Nephron progenitor cell (in vitro differentiated cells): ENCODE data around the gene KIAA1328.
A peak's percentile ranks its signal among the peaks of the same experiment; 100 is the strongest.

Experiments
- DNase-seq: peaks from one replicate; pipeline ENCODE4 v3.0.0; 2021
- H3K27ac Mint-ChIP-seq: 2 replicates; pipeline ENCODE4 v1.8.0; 2021; ENCODE audit warnings: mild to moderate bottlenecking, moderate library complexity, mixed read lengths
- H3K27me3 Mint-ChIP-seq: 2 replicates; pipeline ENCODE4 v1.8.0; 2021; ENCODE audit warnings: mild to moderate bottlenecking, low read depth, mixed read lengths; ENCODE audit not compliant: poor library complexity
- H3K36me3 Mint-ChIP-seq: 2 replicates; pipeline ENCODE4 v1.8.0; 2021; ENCODE audit warnings: low read depth, mixed read lengths
- H3K4me1 Mint-ChIP-seq: 2 replicates; pipeline ENCODE4 v1.8.0; 2021; ENCODE audit warnings: mixed read lengths
- H3K4me3 Mint-ChIP-seq: 2 replicates; pipeline ENCODE4 v1.8.0; 2021; ENCODE audit warnings: mild to moderate bottlenecking, moderate library complexity, mixed read lengths
- H3K9me3 Mint-ChIP-seq: 2 replicates; pipeline ENCODE4 v1.8.0; 2021; ENCODE audit warnings: mild to moderate bottlenecking, moderate library complexity, mixed read lengths
- CTCF ChIP-seq: fragments of 200-600 bp; sonication (generic); IDR thresholded peaks from 2 replicates; pipeline ENCODE4 v1.5.0; 2021; ENCODE audit warnings: antibody characterized with exemption

KIAA1328 gene

GRCh38 chr18:37144921-37145320 is 316.0 kb downstream of the KIAA1328 start:
- Mint-ChIP-seq H3K9me3 (no peaks in the 10 kb centered on the region), H3K27ac (no peak overlapping the region), H3K36me3 (no peaks in the 10 kb centered on the region), H3K27me3 (no peaks in the 10 kb centered on the region), H3K4me1 (no peaks in the 10 kb centered on the region), H3K4me3 (no peak overlapping the region)
- no peak for DNase-seq
- TF ChIP-seq CTCF = no peak

GRCh38 chr18:37156330-37156942 is 327.5 kb downstream of the KIAA1328 start:
- no peak for TF ChIP-seq CTCF
- no peaks in the 10 kb centered on the region for H3K4me1 Mint-ChIP-seq
- H3K27me3 Mint-ChIP-seq = no peaks in the 10 kb centered on the region
- no peaks in the 10 kb centered on the region for H3K36me3 Mint-ChIP-seq
- no peaks in the 10 kb centered on the region for H3K9me3 Mint-ChIP-seq
- no peak overlapping the region for H3K27ac Mint-ChIP-seq
- no peak for DNase-seq
- H3K4me3 Mint-ChIP-seq = no peak overlapping the region

GRCh38 chr18:37160038-37160820 is 331.3 kb downstream of the KIAA1328 start:
- Mint-ChIP-seq H3K4me1 (peaks cover 12% of the 10 kb centered on the region), H3K27ac (no peak overlapping the region), H3K36me3 (peaks cover 4% of the 10 kb centered on the region), H3K27me3 (peaks cover 4% of the 10 kb centered on the region), H3K9me3 (no peaks in the 10 kb centered on the region), H3K4me3 (no peak overlapping the region)
- DNase-seq = no peak
- no peak for TF ChIP-seq CTCF

GRCh38 chr18:37161491-37161890 is 332.6 kb downstream of the KIAA1328 start:
- Mint-ChIP-seq H3K9me3 (no peaks in the 10 kb centered on the region), H3K36me3 (peaks cover 9% of the 10 kb centered on the region), H3K4me1 (peaks cover 12% of the 10 kb centered on the region), H3K4me3 (no peak overlapping the region), H3K27ac (no peak overlapping the region), H3K27me3 (peaks cover 4% of the 10 kb centered on the region)
- no peak for TF ChIP-seq CTCF
- DNase-seq = no peak

GRCh38 chr18:37162551-37162950 is 333.6 kb downstream of the KIAA1328 start:
- Mint-ChIP-seq H3K4me1 (peaks cover 12% of the 10 kb centered on the region), H3K4me3 (no peak overlapping the region), H3K27ac (no peak overlapping the region), H3K27me3 (peaks cover 4% of the 10 kb centered on the region), H3K36me3 (peaks cover 9% of the 10 kb centered on the region), H3K9me3 (no peaks in the 10 kb centered on the region)
- no peak for TF ChIP-seq CTCF
- DNase-seq = no peak

GRCh38 chr18:37163119-37163518 is 334.2 kb downstream of the KIAA1328 start:
- peaks cover 9% of the 10 kb centered on the region for H3K36me3 Mint-ChIP-seq
- H3K4me3 Mint-ChIP-seq = no peak overlapping the region
- H3K27ac Mint-ChIP-seq = peak overlapping the region; percentile 37
- no peak for DNase-seq
- H3K4me1 Mint-ChIP-seq = peaks cover 12% of the 10 kb centered on the region
- no peaks in the 10 kb centered on the region for H3K9me3 Mint-ChIP-seq
- no peak for TF ChIP-seq CTCF
- H3K27me3 Mint-ChIP-seq = peaks cover 4% of the 10 kb centered on the region
